H9 (cell line): ENCODE data around the gene BBS1. TPM values are rescaled to one million over a fixed set of nuclear protein-coding genes. Genes with fewer than 3 reads are reported as not detected.

Experiments used
- DNase-seq: peaks from one replicate; pipeline ENCODE4 v3.0.0-alpha.2; 2017
- H2AFZ ChIP-seq: one replicate; pipeline ENCODE4 v1.6.1; 2013; ENCODE audit warnings: mild to moderate bottlenecking, low read length, control low read depth, moderate library complexity
- H2AK5ac ChIP-seq: 2 replicates; pipeline ENCODE4 v1.6.1; 2013; ENCODE audit warnings: low read length, control low read depth, mixed read lengths; ENCODE audit not compliant: insufficient read length
- H2BK120ac ChIP-seq: one replicate; pipeline ENCODE4 v1.6.1; 2013; ENCODE audit warnings: low read depth, mild to moderate bottlenecking, low read length, control low read depth, inconsistent platforms; ENCODE audit not compliant: poor library complexity, severe bottlenecking
- H2BK12ac ChIP-seq: 2 replicates; pipeline ENCODE4 v1.6.1; 2013; ENCODE audit warnings: low read length, control low read depth, mixed read lengths, low read depth; ENCODE audit not compliant: insufficient read length
- H2BK15ac ChIP-seq: 2 replicates; pipeline ENCODE4 v1.6.1; 2013; ENCODE audit warnings: low read depth, low read length, control low read depth
- H2BK20ac ChIP-seq: one replicate; pipeline ENCODE4 v1.6.1; 2013; ENCODE audit warnings: low read depth, mild to moderate bottlenecking, low read length, control low read depth, inconsistent platforms; ENCODE audit not compliant: poor library complexity, severe bottlenecking
- H2BK5ac ChIP-seq: 2 replicates; pipeline ENCODE4 v1.6.1; 2013; ENCODE audit warnings: low read length, control low read depth, mixed read lengths; ENCODE audit not compliant: insufficient read length
- H3K14ac ChIP-seq: 2 replicates; pipeline ENCODE4 v1.6.1; 2013; ENCODE audit warnings: low read length, control low read depth; ENCODE audit not compliant: insufficient read depth
- H3K18ac ChIP-seq: 2 replicates; pipeline ENCODE4 v1.6.1; 2013; ENCODE audit warnings: low read depth, mild to moderate bottlenecking, mixed read lengths, low read length, control low read depth; ENCODE audit not compliant: insufficient read length
- H3K23ac ChIP-seq: 2 replicates; pipeline ENCODE4 v1.6.1; 2013; ENCODE audit warnings: low read length, control low read depth, mixed read lengths, low read depth; ENCODE audit not compliant: insufficient read length
- H3K23me2 ChIP-seq: 2 replicates; pipeline ENCODE4 v1.6.1; 2013; ENCODE audit warnings: low read depth, mild to moderate bottlenecking, mixed read lengths, low read length, control low read depth; ENCODE audit not compliant: insufficient read length, poor library complexity, severe bottlenecking
- H3K27ac ChIP-seq: 2 replicates; pipeline ENCODE4 v1.5.1; 2013; ENCODE audit warnings: low read length, control low read depth, mixed read lengths, low read depth; ENCODE audit not compliant: insufficient read length
- H3K27me3 ChIP-seq: 2 replicates; pipeline ENCODE4 v1.6.1; 2013; ENCODE audit warnings: low read length, control low read depth, inconsistent platforms; ENCODE audit not compliant: insufficient read depth
- H3K4ac ChIP-seq: 2 replicates; pipeline ENCODE4 v1.6.1; 2013; ENCODE audit warnings: low read depth, mild to moderate bottlenecking, control low read depth, inconsistent platforms, low read length, moderate library complexity
- H3K4me1 ChIP-seq: 2 replicates; pipeline ENCODE4 v1.6.1; 2013; ENCODE audit warnings: low read length, control low read depth, inconsistent platforms; ENCODE audit not compliant: insufficient read depth
- H3K4me2 ChIP-seq: 2 replicates; pipeline ENCODE4 v1.6.1; 2013; ENCODE audit warnings: low read length, control low read depth, mixed read lengths; ENCODE audit not compliant: insufficient read length, insufficient read depth
- H3K56ac ChIP-seq: 2 replicates; pipeline ENCODE4 v1.6.1; 2013; ENCODE audit warnings: low read depth, mild to moderate bottlenecking, mixed read lengths, low read length, control low read depth; ENCODE audit not compliant: insufficient read length
- H3K79me1 ChIP-seq: 2 replicates; pipeline ENCODE4 v1.6.1; 2013; ENCODE audit warnings: low read depth, mild to moderate bottlenecking, moderate library complexity, low read length, control low read depth, inconsistent platforms; ENCODE audit not compliant: insufficient read depth, poor library complexity, severe bottlenecking
- H3K79me2 ChIP-seq: 2 replicates; pipeline ENCODE4 v1.6.1; 2013; ENCODE audit warnings: low read length, control low read depth, inconsistent platforms; ENCODE audit not compliant: insufficient read depth
- H3K9ac ChIP-seq: 2 replicates; pipeline ENCODE4 v1.6.1; 2013; ENCODE audit warnings: low read length, control low read depth, mixed read lengths; ENCODE audit not compliant: insufficient read length; ENCODE audit errors: extremely low read depth
- H3K9me3 ChIP-seq: one replicate; pipeline ENCODE4 v1.6.1; 2013; ENCODE audit warnings: low read depth, low read length, inconsistent platforms; ENCODE audit not compliant: control insufficient read depth
- H3T11ph ChIP-seq: one replicate; pipeline ENCODE4 v1.6.1; 2013; ENCODE audit warnings: mild to moderate bottlenecking, low read length, control low read depth, inconsistent platforms
- H4K20me1 ChIP-seq: one replicate; pipeline ENCODE4 v1.6.1; 2013; ENCODE audit not compliant: control insufficient read depth, insufficient read length, insufficient read depth
- H4K5ac ChIP-seq: 2 replicates; pipeline ENCODE4 v1.6.1; 2013; ENCODE audit warnings: low read depth, mild to moderate bottlenecking, mixed read lengths, low read length, control low read depth; ENCODE audit not compliant: insufficient read length
- H4K8ac ChIP-seq: replicated peaks from 2 replicates; pipeline ENCODE4 v1.6.1; 2013; ENCODE audit warnings: low read length, control low read depth, mixed read lengths, low read depth; ENCODE audit not compliant: insufficient read length
- H4K91ac ChIP-seq: 2 replicates; pipeline ENCODE4 v1.6.1; 2013; ENCODE audit warnings: low read depth, mild to moderate bottlenecking, moderate library complexity, mixed read lengths, low read length, control low read depth; ENCODE audit not compliant: insufficient read length
- H3K27ac Mint-ChIP-seq, 3 experiments: 2 replicates in 2 of 3; 3 replicates in 1 of 3; pipeline ENCODE4 v1.8.0; 2020 to 2021; ENCODE audit warnings: mixed read lengths in 3 of 3, mild to moderate bottlenecking in 1 of 3, moderate library complexity in 1 of 3
- H3K27me3 Mint-ChIP-seq: 2 replicates; pipeline ENCODE4 v1.8.0; 2021; ENCODE audit warnings: low read depth, mild to moderate bottlenecking, moderate library complexity, mixed read lengths
- H3K36me3 Mint-ChIP-seq, 3 experiments: 2 replicates in 2 of 3; 3 replicates in 1 of 3; pipeline ENCODE4 v1.8.0; 2020 to 2021; ENCODE audit warnings: low read depth in 3 of 3, mixed read lengths in 3 of 3; ENCODE audit not compliant: insufficient read depth in 1 of 3
- H3K4me1 Mint-ChIP-seq, 2 experiments: 2 replicates each; pipeline ENCODE4 v1.8.0; 2020; ENCODE audit warnings: mixed read lengths in 2 of 2
- H3K4me3 Mint-ChIP-seq, 2 experiments: 2 replicates in 1 of 2; 3 replicates in 1 of 2; pipeline ENCODE4 v1.8.0; 2020 to 2021; ENCODE audit warnings: mild to moderate bottlenecking in 2 of 2, mixed read lengths in 2 of 2, moderate library complexity in 1 of 2
- H3K9me3 Mint-ChIP-seq, 2 experiments: 2 replicates in 1 of 2; 3 replicates in 1 of 2; pipeline ENCODE4 v1.8.0; 2020; ENCODE audit warnings: mild to moderate bottlenecking in 2 of 2, mixed read lengths in 2 of 2, moderate library complexity in 1 of 2
- CTCF ChIP-seq: fragments of 200-600 bp; sonication (generic); conservative IDR thresholded peaks from 3 replicates; pipeline ENCODE4 v1.8.0; 2021; ENCODE audit warnings: antibody characterized with exemption, mild to moderate bottlenecking
- WGBS: extraction: QIAGEN DNeasy Blood & Tissue Kit; methylation state at CpG from one replicate; pipeline ENCODE4 v1.1.7; 2013; ENCODE audit warnings: missing lambda C conversion rate, low lambda C conversion rate, mixed read lengths; ENCODE audit not compliant: insufficient read length; ENCODE audit errors: extremely low coverage; 5-methylcytosine and 5-hydroxymethylcytosine counted together
- total RNA-seq: library from RNA; stranded (reverse); gene quantifications from 2 replicates; pipeline ENCODE4 v1.2.1, GENCODE V29; 2021

BBS1 gene
- total RNA-seq, 1 experiment from 2014 or later: 27.2 TPM

GRCh38 chr11:66479394-66480116, 30.9 kb upstream of the BBS1 start:
- Histone ChIP-seq H4K5ac (no peak overlapping the region), H2BK120ac (peak overlapping the region; percentile 89), H3K4me2 (peak overlapping the region; percentile 52), H4K91ac (no peak overlapping the region), H2BK5ac (no peak overlapping the region), H2BK12ac (no peak overlapping the region), H3K4ac (no peak overlapping the region), H2AFZ (no peak overlapping the region), H3K4me1 (no peaks in the 10 kb centered on the region), H3T11ph (no peak overlapping the region), H3K27ac (peak overlapping the region; percentile 6), H3K9ac (peak overlapping the region; percentile 85), H2BK15ac (no peak overlapping the region), H3K9me3 (no peaks in the 10 kb centered on the region), H3K14ac (peak overlapping the region; percentile 84), H2BK20ac (no peak overlapping the region), H3K79me2 (no peaks in the 10 kb centered on the region), H3K18ac (peak overlapping the region; percentile 55), H4K20me1 (no peaks in the 10 kb centered on the region), H2AK5ac (no peak overlapping the region), H3K79me1 (no peaks in the 10 kb centered on the region), H3K23ac (no peak overlapping the region), H3K23me2 (peaks cover 13% of the 10 kb centered on the region), H3K27me3 (no peaks in the 10 kb centered on the region), H4K8ac (no peak overlapping the region), H3K56ac (no peak overlapping the region)
- H3K27me3 Mint-ChIP-seq: no peaks in the 10 kb centered on the region
- peak overlapping the region; percentile 91 to 93 for H3K4me3 Mint-ChIP-seq
- peaks cover 0 to 17% (median 14%) of the 10 kb centered on the region in 3 experiments; a peak in 5 of 7 replicates for H3K36me3 Mint-ChIP-seq
- no CpG with 5 or more reads among the region's 34 CpGs for WGBS
- TF ChIP-seq CTCF: no peak
- peak overlapping the region; percentile 73 to 98 (median 74); a peak in 5 of 7 replicates for H3K27ac Mint-ChIP-seq
- peaks cover 25 to 29% of the 10 kb centered on the region in 2 experiments for H3K4me1 Mint-ChIP-seq
- no peaks in the 10 kb centered on the region for H3K9me3 Mint-ChIP-seq
- no peak for DNase-seq
